Heart left ventricle (tissue), 16 donors: ENCODE measurements around the gene GBA3. TPM values are rescaled to one million over a fixed set of nuclear protein-coding genes. Genes with fewer than 3 reads are reported as not detected.

ENCODE experiments used
- ATAC-seq, 4 donors: fragments of 200-7000 bp; cut with Tn5 transposase; one replicate each; pipeline ENCODE4 v1.9.1; 2020 to 2022; ENCODE audit warnings: moderate library complexity in 4 of 4, mild to moderate bottlenecking in 3 of 4, moderate number of reproducible peaks in 1 of 4
- DNase-seq, 5 donors: peaks; one replicate each; pipeline ENCODE4 v3.0.0-alpha.2; 2020
- H3K27ac ChIP-seq, 12 donors: fragments of 200-600 bp; sonication (generic) in 4 of 12; one replicate each; pipeline versions ENCODE4 v1.5.0 to v1.8.0; 2016 to 2022; ENCODE audit warnings: mild to moderate bottlenecking in 2 of 12
- H3K27me3 ChIP-seq, 9 donors: fragments of 200-600 bp; sonication (generic) in 2 of 9; one replicate each; pipeline versions ENCODE4 v1.5.1 to v1.8.0; 2016 to 2022; ENCODE audit warnings: mild to moderate bottlenecking in 3 of 9
- H3K36me3 ChIP-seq, 9 donors: fragments of 200-600 bp; sonication (generic) in 2 of 9; one replicate each; pipeline versions ENCODE4 v1.5.0 to v1.8.0; 2018 to 2022; ENCODE audit warnings: mild to moderate bottlenecking in 2 of 9
- H3K4me1 ChIP-seq, 12 donors: fragments of 200-600 bp; sonication (generic) in 4 of 12; one replicate each; pipeline versions ENCODE4 v1.5.0 to v1.8.0; 2016 to 2022; ENCODE audit warnings: mild to moderate bottlenecking in 3 of 12
- H3K4me3 ChIP-seq, 12 donors: fragments of 200-600 bp; sonication (generic) in 4 of 12; one replicate each; pipeline versions ENCODE4 v1.5.0 to v1.8.0; 2017 to 2022; ENCODE audit warnings: mild to moderate bottlenecking in 9 of 12, moderate library complexity in 4 of 12
- H3K9me3 ChIP-seq, 12 donors: fragments of 200-600 bp; sonication (generic) in 4 of 12; one replicate each; pipeline versions ENCODE4 v1.5.0 to v1.8.0; 2016 to 2022; ENCODE audit warnings: mild to moderate bottlenecking in 1 of 12
- CTCF ChIP-seq, 12 donors: fragments of 200-600 bp; sonication (generic) in 4 of 12; IDR thresholded peaks; one replicate each; pipeline versions ENCODE4 v1.5.0 to v1.8.0; 2018 to 2022; ENCODE audit warnings: antibody characterized with exemption in 12 of 12, mild to moderate bottlenecking in 5 of 12
- POLR2A ChIP-seq, 2 donors: fragments of 450-650 bp; IDR thresholded peaks; one replicate each; pipeline ENCODE4 v1.6.1; 2017; ENCODE audit warnings: antibody characterized with exemption in 2 of 2, mild to moderate bottlenecking in 2 of 2, moderate library complexity in 2 of 2
- WGBS, 4 donors: extraction: QIAGEN DNeasy Blood & Tissue Kit in 2 of 4; methylation state at CpG; one replicate each; pipeline versions ENCODE4 v1.1.5 to v1.1.7; 2013 to 2018; 5-methylcytosine and 5-hydroxymethylcytosine counted together
- intact Hi-C, 10 donors: fragments of 100-400 bp; cut with DNase I; formaldehyde crosslinking; loops; one replicate each; pipeline versions ENCODE4 v1.11.1 to v1.14.2; 2022
- polyA plus RNA-seq, 2 donors: library from polyadenylated mRNA; stranded (reverse); fragments of 200-250 nt; gene quantifications; one replicate each; pipeline ENCODE4 v1.2.3, GENCODE V29; 2013
- total RNA-seq, 9 donors: library from RNA; depleted of rRNA in 2 of 9; stranded (reverse); fragments of >200 nt in 2 of 9; fragmentation: NEBNext Ultra II Directional in 3 of 9; extraction: Animal tissue kit (Norgen Biotek cat#: 25700) in 3 of 9; gene quantifications; one replicate each; pipeline versions ENCODE4 v1.1.0 to v1.2.4, GENCODE V29; 2016 to 2023
- donor health status: ischemic (EF 13 %, LVEDD 7.1; RV severe dilation, severe dysfunction).
- donor health status: healthy with polysubstance abuse.
- donor health status: DM: no; HTN: yes; CAD: no.
- donor health status: DM: no; HTN: no; CAD: no.
- donor health status: ischemic (EF 25% LVEDD 6.9; RV normal size, moderate dysfunction).
- donor health status: ischemic (EF 25% LVEDD 5.7; RV mildly dilated, moderate dysfunction).
- donor health status: healthy.
- donor health status: DM: yes; HTN: yes; CAD: no.
- donor health status: ischemic (EF 35%, LVEDD 5.7; RV mildly dilated, moderate dysfunction).
- donor health status: nonischemic (EF 11% LVEDD 7.7; RV severe dilation, severe dysfunction).
- donor health status: DM: yes; HTN: yes; CAD: no.
- donor health status: PGD.
- donor health status: ischemic (EF 29% LVEDD 5.4; RV normal size, mild dysfunction).
- donor health status: nonischemic (EF 23%, LVEDD 6.1; RV moderate dilation, normal function).

The GBA3 gene
- total and polyA plus RNA-seq, 11 donors: 0.16 TPM; not detected in 10

GRCh38 chr4:22677780-22678179, 15.0 kb upstream of the GBA3 start:
- Histone ChIP-seq H3K4me3 (no peak overlapping the region), H3K9me3 (no peaks in the 10 kb centered on the region), H3K27me3 (no peaks in the 10 kb centered on the region), H3K36me3 (no peaks in the 10 kb centered on the region), H3K27ac (peak overlapping the region in 1 of 12 donors; percentile 44), H3K4me1 (peaks cover 0 to 9% (median 0%) of the 10 kb centered on the region in 12 donors)
- no peak for ATAC-seq
- intact Hi-C loops: no loop called here
- DNase-seq: no peak
- TF ChIP-seq CTCF (IDR thresholded peaks at IDR 0.05): no peak
- no peak for TF ChIP-seq POLR2A (IDR thresholded peaks at IDR 0.05)
- 85 to 95% (median 90%) methylated on average over 1 of the region's 1 CpG for WGBS, 4 donors

- 56 to 72% (median 59%) methylated on average over 3 of the region's 3 CpGs for WGBS, 4 donors
- intact Hi-C loops: no loop called here
- DNase-seq: no peak
- Histone ChIP-seq H3K9me3 (no peaks in the 10 kb centered on the region), H3K27ac (peak overlapping the region in 4 of 12 donors; percentile 0 to 59 (median 39)), H3K27me3 (no peaks in the 10 kb centered on the region), H3K4me3 (no peak overlapping the region), H3K36me3 (no peaks in the 10 kb centered on the region), H3K4me1 (peaks cover 0 to 9% (median 0%) of the 10 kb centered on the region in 12 donors)
- no peak for TF ChIP-seq CTCF (IDR thresholded peaks at IDR 0.05)
- no peak for TF ChIP-seq POLR2A (IDR thresholded peaks at IDR 0.05)
- peak; percentile 20 to 63 (median 37) for ATAC-seq
These were observed 13.5 kb upstream of the GBA3 start for GRCh38 chr4:22678940-22679854.

- WGBS, 4 donors: 62 to 74% (median 68%) methylated on average over 4 of the region's 4 CpGs
- DNase-seq (no peak), ATAC-seq (no peak)
- no peak for TF ChIP-seq CTCF (IDR thresholded peaks at IDR 0.05)
- no peak for TF ChIP-seq POLR2A (IDR thresholded peaks at IDR 0.05)
- Histone ChIP-seq H3K36me3 (no peaks in the 10 kb centered on the region), H3K9me3 (no peaks in the 10 kb centered on the region), H3K4me3 (no peak overlapping the region), H3K27me3 (no peaks in the 10 kb centered on the region), H3K4me1 (peaks cover 0 to 9% (median 0%) of the 10 kb centered on the region in 12 donors), H3K27ac (no peak overlapping the region)
- intact Hi-C loops: no loop called here
These were observed 12.6 kb upstream of the GBA3 start for GRCh38 chr4:22680065-22680642.

- DNase-seq (no peak), ATAC-seq (no peak)
- Histone ChIP-seq H3K27me3 (no peaks in the 10 kb centered on the region), H3K9me3 (no peaks in the 10 kb centered on the region), H3K27ac (no peak overlapping the region), H3K4me3 (no peak overlapping the region), H3K4me1 (peaks cover 0 to 19% (median 0%) of the 10 kb centered on the region in 12 donors), H3K36me3 (no peaks in the 10 kb centered on the region)
- intact Hi-C loops: no loop called here
- TF ChIP-seq POLR2A (IDR thresholded peaks at IDR 0.05): no peak
- TF ChIP-seq CTCF (IDR thresholded peaks at IDR 0.05): no peak
These were observed 9.0 kb upstream of the GBA3 start for GRCh38 chr4:22683726-22684125.
